Keratinocyte (primary cell): Measurements from ENCODE around the gene DAO. TPM values are rescaled to one million over a fixed set of nuclear protein-coding genes. Genes with fewer than 3 reads are reported as not detected.

ENCODE experiments used
- DNase-seq: peaks from one replicate; pipeline ENCODE4 v3.0.0-alpha.2; 2011; ENCODE audit warnings: low read depth, missing footprints, low spot score
- FAIRE-seq: peaks from 2 replicates; lab custom pipeline; 2011; peaks lifted over from hg19 to GRCh38; lab: Jason Lieb, UNC
- H2AFZ ChIP-seq: 2 replicates; pipeline ENCODE4 v1.6.0; 2012; ENCODE audit warnings: low read length, control low read depth, inconsistent platforms; ENCODE audit not compliant: control insufficient read depth
- H3K27ac ChIP-seq: 2 replicates; pipeline ENCODE4 v1.5.1; 2011; ENCODE audit warnings: low read length; ENCODE audit not compliant: control insufficient read depth, insufficient read depth
- H3K27me3 ChIP-seq: 3 replicates; pipeline ENCODE4 v1.6.0; 2011; ENCODE audit warnings: low read length; ENCODE audit not compliant: control insufficient read depth, insufficient read depth; ENCODE audit errors: extremely low read depth
- H3K36me3 ChIP-seq, 2 experiments: 2 replicates in 1 of 2; 3 replicates in 1 of 2; pipeline ENCODE4 v1.5.1; 2011; ENCODE audit warnings: low read length in 2 of 2, mild to moderate bottlenecking in 1 of 2; ENCODE audit not compliant: control insufficient read depth in 2 of 2, insufficient read depth in 2 of 2; ENCODE audit errors: extremely low read depth in 1 of 2
- H3K4me1 ChIP-seq: 3 replicates; pipeline ENCODE4 v1.5.1; 2011; ENCODE audit warnings: low read length; ENCODE audit not compliant: control insufficient read depth, insufficient read depth; ENCODE audit errors: extremely low read depth
- H3K4me2 ChIP-seq: 3 replicates; pipeline ENCODE4 v1.6.0; 2011; ENCODE audit warnings: low read depth, low read length; ENCODE audit not compliant: control insufficient read depth, insufficient read depth; ENCODE audit errors: extremely low read depth
- H3K4me3 ChIP-seq, 3 experiments: fragments of 200-600 bp in 1 of 3; sonication (generic) in 1 of 3; 2 replicates in 2 of 3; 3 replicates in 1 of 3; pipeline ENCODE4 v1.5.1; 2011 to 2016; ENCODE audit warnings: low read length in 3 of 3, mild to moderate bottlenecking in 3 of 3, control low read depth in 2 of 3, inconsistent platforms in 1 of 3, low read depth in 1 of 3, mixed read lengths in 1 of 3, mixed run types in 1 of 3, moderate library complexity in 1 of 3; ENCODE audit not compliant: control insufficient read depth in 2 of 3, insufficient read depth in 2 of 3; ENCODE audit errors: extremely low read depth in 1 of 3
- H3K79me2 ChIP-seq: 2 replicates; pipeline ENCODE4 v1.6.0; 2012; ENCODE audit warnings: low read length; ENCODE audit not compliant: control insufficient read depth, insufficient read depth
- H3K9ac ChIP-seq: 3 replicates; pipeline ENCODE4 v1.6.0; 2011; ENCODE audit warnings: low read length; ENCODE audit not compliant: control insufficient read depth, insufficient read depth; ENCODE audit errors: extremely low read depth
- H3K9me1 ChIP-seq: 3 replicates; pipeline ENCODE4 v1.6.0; 2011; ENCODE audit warnings: low read length; ENCODE audit not compliant: control insufficient read depth, insufficient read depth; ENCODE audit errors: extremely low read depth
- H3K9me3 ChIP-seq: 2 replicates; pipeline ENCODE4 v1.5.1; 2012; ENCODE audit warnings: low read depth, low read length; ENCODE audit not compliant: control insufficient read depth
- H4K20me1 ChIP-seq: 3 replicates; pipeline ENCODE4 v1.6.0; 2011; ENCODE audit warnings: low read length; ENCODE audit not compliant: control insufficient read depth, insufficient read depth; ENCODE audit errors: extremely low read depth
- EZH2 ChIP-seq: IDR thresholded peaks from one replicate; pipeline ENCODE4 v1.6.1; 2012; ENCODE audit warnings: inconsistent platforms, mild to moderate bottlenecking, low read length, moderate library complexity
- dilution Hi-C: fragments of 300-500 bp; cut with MboI; formaldehyde crosslinking; loops from one replicate; pipeline ENCODE4 v1.7.0; 2020; ENCODE audit warnings: low sequenced_read_pairs; ENCODE audit not compliant: extremely low pct_ligation_motif_present
- polyA plus RNA-seq, 5 experiments: library from polyadenylated mRNA; depleted of rRNA in 3 of 5; stranded (reverse) in 3 of 5; stranded (forward) in 1 of 5; unstranded in 1 of 5; fragments of >200 nt; gene quantifications; 1 replicate in 1 of 5; 2 replicates in 3 of 5; 3 replicates in 1 of 5; pipeline versions ENCODE4 v1.2.1 to v1.2.3, GENCODE V29; 2011 to 2012; ENCODE audit warnings: missing spikeins in 2 of 5, low read depth in 1 of 5, low replicate concordance in 1 of 5
- TF ChIP-seq, protein P1 (sequence below), 3 experiments: IDR thresholded peaks in 1 of 3; conservative IDR thresholded peaks in 1 of 3; optimal IDR thresholded peaks in 1 of 3; 2 replicates in 2 of 3; 3 replicates in 1 of 3; pipeline versions ENCODE3 to v1.5.1; 2011; ENCODE audit warnings: low read length in 3 of 3, mild to moderate bottlenecking in 3 of 3, moderate library complexity in 2 of 3, control low read depth in 1 of 3, inconsistent platforms in 1 of 3; ENCODE audit not compliant: insufficient read depth in 2 of 3; ENCODE audit errors: extremely low read depth in 1 of 3

DAO gene
- polyA plus RNA-seq, 1 donor (not counting 4 experiments of a cell fraction or from before 2014, with no cell fraction given), result not detected

DNA sequence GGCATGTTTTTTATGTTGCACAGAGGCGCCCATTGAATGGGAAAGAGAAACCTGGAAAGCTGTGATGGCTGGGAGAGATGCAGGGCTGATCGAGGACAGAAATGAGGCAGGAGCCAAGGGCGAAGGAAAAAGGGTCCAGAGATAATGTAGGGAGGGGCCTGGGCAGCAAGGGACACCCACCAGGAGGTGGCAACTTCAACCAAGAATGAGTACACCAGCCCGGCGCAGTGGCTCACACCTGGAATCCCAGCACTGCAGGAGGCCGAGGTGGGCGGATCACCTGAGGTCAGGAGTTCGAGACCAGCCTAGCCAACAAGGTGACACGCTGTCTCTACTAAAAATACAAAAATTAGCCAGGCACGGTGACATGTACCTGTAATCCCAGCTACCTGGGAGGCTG, 26.5 kb upstream of the DAO start:
- peaks cover 16 to 20% of the 10 kb centered on the region in 2 experiments for H3K36me3 ChIP-seq
- no peak overlapping the region for H3K9ac ChIP-seq
- FAIRE-seq, result no peak
- no peaks in the 10 kb centered on the region for H3K27me3 ChIP-seq
- H3K9me3 ChIP-seq, result peaks cover 2% of the 10 kb centered on the region
- peaks cover 73% of the 10 kb centered on the region for H3K79me2 ChIP-seq
- H3K4me1 ChIP-seq, result peaks cover 30% of the 10 kb centered on the region
- H3K4me2 ChIP-seq, result peak overlapping the region; percentile 75
- no peak overlapping the region for H3K4me3 ChIP-seq
- H3K27ac ChIP-seq, result peak overlapping the region; percentile 86
- DNase-seq, result no peak
- no peak overlapping the region for H2AFZ ChIP-seq
- TF ChIP-seq EZH2, result no peak
- TF ChIP-seq, protein P1, sequence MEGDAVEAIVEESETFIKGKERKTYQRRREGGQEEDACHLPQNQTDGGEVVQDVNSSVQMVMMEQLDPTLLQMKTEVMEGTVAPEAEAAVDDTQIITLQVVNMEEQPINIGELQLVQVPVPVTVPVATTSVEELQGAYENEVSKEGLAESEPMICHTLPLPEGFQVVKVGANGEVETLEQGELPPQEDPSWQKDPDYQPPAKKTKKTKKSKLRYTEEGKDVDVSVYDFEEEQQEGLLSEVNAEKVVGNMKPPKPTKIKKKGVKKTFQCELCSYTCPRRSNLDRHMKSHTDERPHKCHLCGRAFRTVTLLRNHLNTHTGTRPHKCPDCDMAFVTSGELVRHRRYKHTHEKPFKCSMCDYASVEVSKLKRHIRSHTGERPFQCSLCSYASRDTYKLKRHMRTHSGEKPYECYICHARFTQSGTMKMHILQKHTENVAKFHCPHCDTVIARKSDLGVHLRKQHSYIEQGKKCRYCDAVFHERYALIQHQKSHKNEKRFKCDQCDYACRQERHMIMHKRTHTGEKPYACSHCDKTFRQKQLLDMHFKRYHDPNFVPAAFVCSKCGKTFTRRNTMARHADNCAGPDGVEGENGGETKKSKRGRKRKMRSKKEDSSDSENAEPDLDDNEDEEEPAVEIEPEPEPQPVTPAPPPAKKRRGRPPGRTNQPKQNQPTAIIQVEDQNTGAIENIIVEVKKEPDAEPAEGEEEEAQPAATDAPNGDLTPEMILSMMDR (optimal IDR thresholded peaks at IDR 0.05 in 1 of 3, IDR thresholded peaks at IDR 0.05 in 1 of 3, conservative IDR thresholded peaks at IDR 0.05 in 1 of 3; ENCODE audit: extremely low read depth in 1 of 3, insufficient read depth in 2 of 3, low read length in 3 of 3), result no peak
- no peaks in the 10 kb centered on the region for H3K9me1 ChIP-seq
- dilution Hi-C loops, result no loop called here
- peaks cover 5% of the 10 kb centered on the region for H4K20me1 ChIP-seq

DNA sequence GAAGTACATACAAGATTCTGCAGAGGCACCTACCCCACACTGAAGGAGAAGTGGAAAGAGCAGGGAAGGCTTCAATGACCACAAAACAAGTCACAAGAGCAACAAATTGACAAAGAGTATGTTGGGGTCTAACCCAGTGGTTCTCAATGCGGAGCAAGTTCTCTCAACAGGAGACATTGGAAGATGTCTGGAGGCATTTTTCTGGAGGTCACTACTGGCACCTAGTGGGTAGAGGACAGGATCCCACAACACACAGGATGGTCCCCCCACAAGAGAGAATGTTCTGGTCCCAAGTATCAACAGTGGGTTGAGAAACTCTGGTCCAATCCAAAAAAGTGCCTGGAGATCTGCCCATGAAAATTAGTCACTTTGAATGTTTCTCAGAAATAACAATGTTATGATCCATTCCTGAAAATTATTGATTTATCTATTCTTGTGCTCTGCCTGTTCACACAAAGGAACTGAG, 25.9 kb upstream of the DAO start:
- dilution Hi-C loops, result no loop called here
- H3K4me2 ChIP-seq, result peak overlapping the region; percentile 75
- H3K9me3 ChIP-seq, result peaks cover 2% of the 10 kb centered on the region
- H3K36me3 ChIP-seq, result peaks cover 11 to 16% of the 10 kb centered on the region in 2 experiments
- TF ChIP-seq EZH2, result no peak
- TF ChIP-seq, protein P1 (optimal IDR thresholded peaks at IDR 0.05 in 1 of 3, IDR thresholded peaks at IDR 0.05 in 1 of 3, conservative IDR thresholded peaks at IDR 0.05 in 1 of 3; ENCODE audit: extremely low read depth in 1 of 3, insufficient read depth in 2 of 3, low read length in 3 of 3), result peak in 1 of 3 experiments; percentile 58
- H4K20me1 ChIP-seq, result peaks cover 5% of the 10 kb centered on the region
- H3K27me3 ChIP-seq, result no peaks in the 10 kb centered on the region
- H3K9me1 ChIP-seq, result no peaks in the 10 kb centered on the region
- peak overlapping the region; percentile 42 for H3K9ac ChIP-seq
- H3K4me1 ChIP-seq, result peaks cover 34% of the 10 kb centered on the region
- H3K4me3 ChIP-seq, result no peak overlapping the region
- FAIRE-seq (no peak), DNase-seq (no peak)
- no peak overlapping the region for H2AFZ ChIP-seq
- peaks cover 67% of the 10 kb centered on the region for H3K79me2 ChIP-seq
- peak overlapping the region; percentile 86 for H3K27ac ChIP-seq
